GM21367 (cell line): ENCODE data around the gene UBE2C.
"Not testable (repeated sequence)": the region's sequence is repeated elsewhere in the genome, so short reads cannot be mapped to it uniquely, and the experiment has no call there.

Experiments used
- ATAC-seq: cut with Tn5 transposase; IDR thresholded peaks from one replicate; pipeline ENCODE4 v1.9.1; 2021; ENCODE audit not compliant: unreplicated experiment

The UBE2C gene

DNA sequence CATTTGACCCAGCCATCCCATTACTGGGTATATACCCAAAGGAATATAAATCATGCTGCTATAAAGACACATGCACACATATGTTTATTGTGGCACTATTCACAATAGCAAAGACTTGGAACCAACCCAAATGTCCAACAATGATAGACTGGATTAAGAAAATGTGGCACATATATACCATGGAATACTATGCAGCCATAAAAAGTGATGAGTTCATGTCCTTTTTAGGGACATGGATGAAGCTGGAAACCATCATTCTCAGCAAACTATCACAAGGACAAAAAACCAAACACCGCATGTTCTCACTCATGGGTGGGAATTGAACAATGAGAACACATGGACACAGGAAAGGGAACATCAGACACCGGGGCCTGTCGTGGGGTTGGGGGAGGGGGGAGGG is 14.5 kb upstream of the UBE2C start:
- ATAC-seq = not testable (repeated sequence)

DNA sequence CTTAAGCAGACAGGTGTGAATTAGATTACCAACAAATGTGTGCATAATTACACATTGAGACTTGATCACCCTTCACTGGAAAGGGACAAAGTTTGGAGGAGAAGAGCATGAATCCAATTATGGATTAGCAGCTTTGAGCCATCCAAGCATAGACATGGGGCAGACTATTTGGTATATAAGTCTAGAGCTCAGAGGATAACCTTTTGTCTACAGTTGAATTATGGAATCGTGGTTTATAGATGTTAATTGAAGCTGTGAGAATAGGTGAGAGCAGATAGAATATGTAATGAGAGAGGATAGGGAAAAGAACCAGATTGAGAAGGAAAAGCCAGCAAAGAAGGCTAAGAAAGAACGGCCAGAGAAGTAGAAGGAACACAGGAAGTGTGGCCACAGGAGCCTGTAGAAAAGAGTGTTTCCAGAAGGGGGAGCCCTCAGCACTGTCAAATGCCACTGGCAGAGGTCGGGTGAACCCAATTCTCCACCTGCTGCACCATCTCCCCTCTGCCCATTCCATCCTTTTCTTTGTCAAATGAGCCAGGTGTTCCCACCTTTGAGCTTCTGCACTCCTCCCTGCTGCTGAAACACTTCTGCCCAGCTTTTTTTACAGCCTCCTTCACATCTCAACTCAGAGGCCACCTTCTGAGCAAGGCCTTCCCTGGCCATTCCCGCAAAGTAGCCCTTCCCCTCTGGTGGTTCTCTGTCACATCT is 13.4 kb upstream of the UBE2C start:
- no peak for ATAC-seq

DNA sequence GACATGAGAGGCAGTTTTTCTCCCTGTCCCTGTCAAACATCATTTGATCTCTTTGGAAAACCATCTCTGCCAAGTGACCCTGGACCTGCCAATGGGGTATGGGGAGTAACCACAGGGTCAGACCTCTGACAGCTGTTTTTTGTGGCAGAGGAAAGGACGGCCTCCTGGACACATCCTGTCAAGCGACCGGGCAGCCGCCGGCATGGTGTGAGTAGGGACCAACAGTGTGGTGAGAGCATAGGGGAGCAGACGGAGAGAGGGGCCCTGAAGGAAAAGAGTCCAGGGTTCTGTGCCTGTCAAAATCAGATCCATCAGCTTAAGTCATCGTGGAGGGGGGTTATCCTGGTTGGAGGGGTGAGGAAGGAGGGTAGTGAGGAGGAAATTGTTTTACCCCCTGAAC is 10.6 kb upstream of the UBE2C start:
- ATAC-seq = no peak

DNA sequence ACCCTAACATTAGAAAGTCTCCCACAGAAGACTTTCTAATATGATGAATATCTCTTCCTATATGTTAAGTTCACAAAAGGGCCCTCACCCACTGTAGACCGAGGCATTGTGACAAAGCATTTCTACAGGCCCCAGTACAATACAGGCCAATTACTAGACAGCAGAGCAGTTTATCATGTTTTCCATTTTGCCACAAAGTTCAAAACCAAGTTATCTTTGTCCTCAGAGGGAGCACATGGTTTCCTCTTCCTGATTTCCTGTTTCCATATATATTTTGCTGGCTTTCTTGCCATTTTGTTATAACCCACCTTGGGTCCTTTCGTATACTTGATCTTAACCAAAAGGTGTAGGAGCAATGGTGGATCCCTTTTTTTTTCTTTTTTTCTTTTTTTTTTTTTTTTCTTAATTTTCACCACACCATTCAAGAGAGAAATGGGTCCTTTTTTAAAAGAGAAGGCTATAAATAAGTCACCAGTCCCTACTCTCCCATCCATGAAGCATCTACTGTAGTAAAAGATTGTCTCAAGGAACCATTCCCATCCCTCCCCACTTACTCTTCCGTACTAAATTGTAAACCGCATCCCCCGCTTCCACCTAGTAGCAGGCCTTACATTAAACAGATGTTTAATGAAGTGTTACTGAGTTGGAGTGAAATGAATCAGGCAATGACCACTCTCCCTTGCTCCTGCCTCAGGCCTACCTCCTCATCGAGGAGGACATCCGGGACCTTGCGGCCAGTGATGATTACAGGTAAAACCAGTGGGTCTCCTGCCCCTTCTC is 2.1 kb upstream of the UBE2C start:
- no peak for ATAC-seq

DNA sequence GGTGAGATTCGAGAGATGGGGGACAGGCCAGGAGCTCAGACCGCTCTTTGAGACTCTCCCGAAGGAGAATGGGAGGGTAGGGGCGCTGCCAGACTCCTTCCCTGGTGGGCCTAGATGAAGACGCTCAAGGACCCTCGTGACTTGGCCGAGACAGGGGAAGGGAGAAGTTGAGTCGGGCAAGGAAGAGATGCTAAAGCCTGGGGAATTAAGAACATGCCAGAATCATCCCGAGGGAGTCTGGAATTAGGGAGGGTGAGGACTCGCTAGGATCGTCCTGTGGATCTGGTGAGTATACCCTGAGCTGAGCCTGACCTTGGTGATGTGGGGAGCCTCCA is 529 bp downstream of the UBE2C start:
- no peak for ATAC-seq

DNA sequence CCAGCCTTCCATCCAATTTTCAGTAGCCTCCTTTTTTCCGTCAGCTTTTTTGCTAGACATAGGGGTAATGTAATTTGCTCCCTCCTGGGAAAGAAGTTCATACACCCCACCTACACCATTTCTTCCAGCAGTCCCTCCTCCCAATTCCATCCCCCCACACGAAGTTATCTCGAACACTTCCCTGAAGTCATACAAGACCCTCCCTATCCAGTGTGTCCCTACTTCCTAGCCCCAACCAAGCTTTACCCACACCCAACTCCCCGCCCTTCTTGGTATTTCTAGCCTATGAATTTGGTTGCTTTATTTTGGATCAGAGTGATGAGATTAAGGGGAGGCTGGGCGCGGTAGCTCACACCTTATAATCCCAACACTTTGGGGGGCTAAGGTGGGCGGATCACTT is 1.0 kb downstream of the UBE2C start:
- ATAC-seq = no peak

DNA sequence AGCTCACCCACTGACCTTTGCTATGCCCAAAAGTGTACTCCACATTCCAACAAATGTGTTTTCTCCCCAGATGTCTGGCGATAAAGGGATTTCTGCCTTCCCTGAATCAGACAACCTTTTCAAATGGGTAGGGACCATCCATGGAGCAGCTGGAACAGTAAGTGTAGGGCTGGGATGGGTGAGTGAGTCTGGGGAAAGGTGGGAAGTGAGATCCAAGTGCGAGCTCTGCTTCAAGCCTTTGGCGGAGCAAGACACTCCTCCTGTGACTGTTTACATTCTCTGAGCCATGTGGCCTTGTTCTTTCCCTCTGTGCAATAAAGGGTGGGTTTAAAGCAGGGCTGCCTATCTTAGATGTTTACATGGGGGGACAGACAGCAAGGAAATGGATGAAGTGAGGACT is 1.9 kb downstream of the UBE2C start:
- ATAC-seq = no peak

DNA sequence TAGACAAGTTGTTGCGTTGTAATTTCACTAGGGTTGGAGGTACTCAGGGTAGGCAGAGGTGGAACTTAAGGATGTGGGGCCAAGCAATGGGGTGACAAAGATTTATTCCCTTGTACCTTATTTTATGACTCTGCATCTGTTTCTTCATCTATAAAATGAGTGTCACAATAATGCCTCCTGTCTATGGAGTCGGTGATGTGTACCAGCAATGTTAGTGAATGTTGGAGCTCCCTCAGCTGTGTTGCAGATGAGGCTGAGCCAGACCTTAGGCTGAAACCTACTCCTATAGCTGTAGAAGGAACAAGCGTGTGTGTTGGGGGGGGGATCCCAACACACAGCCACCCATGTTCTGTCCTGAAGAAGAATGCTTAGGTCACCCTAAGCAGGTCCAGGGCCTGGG is 4.5 kb downstream of the UBE2C start:
- ATAC-seq = no peak

DNA sequence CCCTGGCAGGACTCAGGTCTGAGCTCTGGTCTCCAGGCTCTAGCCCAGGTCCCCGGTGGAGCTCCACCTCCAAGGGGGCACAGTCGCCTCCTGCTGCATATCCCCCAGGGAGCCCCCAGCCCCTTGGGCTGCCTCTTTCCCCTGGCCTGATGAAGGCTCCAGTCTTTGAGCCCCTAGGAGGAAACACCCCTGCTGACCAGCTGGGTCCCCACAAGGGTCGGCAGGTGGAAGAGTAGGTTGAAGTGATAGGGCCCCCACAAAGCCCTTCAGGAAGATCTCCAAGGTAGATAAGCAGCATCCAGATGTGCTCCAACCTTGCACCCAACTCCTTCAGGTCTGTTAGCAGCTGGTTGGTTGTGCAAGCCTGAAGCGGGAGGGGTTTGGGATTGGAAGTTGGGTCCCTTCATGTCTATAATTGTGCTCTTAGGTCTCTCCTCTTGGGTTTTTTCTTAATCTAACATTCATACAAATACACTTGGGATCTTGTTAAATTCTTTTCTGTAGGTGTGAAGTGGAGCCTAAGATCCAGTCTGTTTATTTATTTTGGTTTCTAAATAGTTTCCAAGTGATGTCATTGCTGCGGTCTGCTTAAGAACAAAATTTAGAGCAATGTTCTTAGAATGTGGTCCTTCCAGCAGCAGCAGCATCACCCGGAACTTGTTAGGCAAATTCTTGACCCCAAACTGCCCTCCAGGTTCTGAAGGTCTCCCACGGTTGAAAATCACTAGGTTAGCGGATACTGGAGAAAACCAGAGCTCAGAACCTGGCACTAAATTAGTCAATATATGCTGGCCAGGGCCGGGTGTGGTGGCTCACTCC is 5.1 kb downstream of the UBE2C start:
- no peak for ATAC-seq

DNA sequence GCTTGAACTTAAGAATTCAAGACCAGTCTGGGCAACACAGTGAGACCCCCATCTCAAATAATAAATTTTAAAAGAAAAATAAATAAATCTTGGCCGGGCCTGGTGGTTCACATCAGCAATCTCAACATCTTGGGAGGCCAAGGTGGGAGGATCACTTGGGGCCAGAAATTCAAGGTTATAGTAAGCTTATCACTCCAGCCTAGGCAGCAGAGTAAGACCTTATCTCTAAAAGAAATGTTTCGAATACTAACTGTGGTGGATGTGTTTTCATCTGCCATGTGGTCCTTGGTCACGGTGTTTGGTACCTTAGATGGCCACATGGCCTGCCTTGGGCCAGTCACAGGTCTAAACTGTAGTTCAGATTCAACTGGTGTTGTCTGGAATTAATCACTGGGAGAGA is 5.8 kb downstream of the UBE2C start:
- no peak for ATAC-seq

DNA sequence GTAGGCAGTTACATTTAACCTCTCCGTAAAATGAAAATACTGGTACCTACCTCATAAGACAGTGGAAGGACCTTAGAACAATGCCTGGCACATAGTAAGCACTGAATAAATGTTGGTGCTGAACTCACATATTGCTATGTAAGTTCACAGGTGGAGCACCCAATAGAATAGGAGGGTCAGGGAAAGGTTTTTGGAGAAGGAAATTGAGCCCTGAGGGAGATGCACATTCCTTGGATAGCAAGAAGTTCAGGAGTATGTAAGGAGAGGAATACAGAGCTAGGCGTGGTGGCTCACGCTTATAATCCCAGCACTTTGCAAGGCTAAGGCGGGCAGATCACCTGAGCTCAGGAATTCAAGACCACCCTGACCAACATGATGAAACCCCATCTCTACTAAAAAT is 7.0 kb downstream of the UBE2C start:
- ATAC-seq = no peak

DNA sequence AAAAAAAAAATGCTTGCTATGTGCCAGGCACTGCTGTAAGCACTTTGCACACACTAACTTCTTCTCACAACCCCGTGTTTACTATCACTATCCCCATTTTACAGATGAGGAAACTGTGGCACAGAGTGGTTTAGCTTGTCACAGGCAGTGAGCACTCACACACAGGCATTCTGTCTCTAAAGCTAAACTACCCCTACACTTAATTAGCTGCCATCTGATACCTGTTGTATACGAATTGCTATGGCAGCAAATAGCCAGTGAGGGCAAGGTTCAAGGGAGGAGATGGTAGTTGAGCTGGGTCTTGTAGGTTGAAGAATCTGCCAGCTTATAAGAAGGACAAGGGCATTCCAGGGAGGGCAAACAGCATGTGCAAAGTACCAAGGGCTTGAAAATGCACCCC is 9.5 kb downstream of the UBE2C start:
- ATAC-seq = no peak

DNA sequence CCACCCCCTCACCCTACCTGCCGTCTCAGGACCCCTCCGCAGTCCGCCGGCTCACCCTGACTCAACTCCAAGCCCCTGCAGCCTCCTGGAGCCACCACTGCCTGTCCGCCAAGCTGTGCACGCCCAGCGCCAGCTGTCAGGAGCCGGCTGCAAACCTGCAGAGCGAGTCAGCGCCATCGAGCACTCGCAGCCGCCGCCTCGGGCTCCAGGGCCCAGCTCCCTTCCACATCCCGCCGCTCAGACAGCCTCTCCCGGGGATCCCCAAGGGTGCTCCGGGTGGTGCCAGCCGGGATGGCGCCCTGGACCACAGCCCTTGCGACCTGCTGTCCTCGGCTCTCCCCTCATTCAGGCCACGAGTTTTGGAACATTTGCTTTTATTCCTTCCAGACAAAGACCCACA is 10.4 kb downstream of the UBE2C start:
- ATAC-seq = no peak

DNA sequence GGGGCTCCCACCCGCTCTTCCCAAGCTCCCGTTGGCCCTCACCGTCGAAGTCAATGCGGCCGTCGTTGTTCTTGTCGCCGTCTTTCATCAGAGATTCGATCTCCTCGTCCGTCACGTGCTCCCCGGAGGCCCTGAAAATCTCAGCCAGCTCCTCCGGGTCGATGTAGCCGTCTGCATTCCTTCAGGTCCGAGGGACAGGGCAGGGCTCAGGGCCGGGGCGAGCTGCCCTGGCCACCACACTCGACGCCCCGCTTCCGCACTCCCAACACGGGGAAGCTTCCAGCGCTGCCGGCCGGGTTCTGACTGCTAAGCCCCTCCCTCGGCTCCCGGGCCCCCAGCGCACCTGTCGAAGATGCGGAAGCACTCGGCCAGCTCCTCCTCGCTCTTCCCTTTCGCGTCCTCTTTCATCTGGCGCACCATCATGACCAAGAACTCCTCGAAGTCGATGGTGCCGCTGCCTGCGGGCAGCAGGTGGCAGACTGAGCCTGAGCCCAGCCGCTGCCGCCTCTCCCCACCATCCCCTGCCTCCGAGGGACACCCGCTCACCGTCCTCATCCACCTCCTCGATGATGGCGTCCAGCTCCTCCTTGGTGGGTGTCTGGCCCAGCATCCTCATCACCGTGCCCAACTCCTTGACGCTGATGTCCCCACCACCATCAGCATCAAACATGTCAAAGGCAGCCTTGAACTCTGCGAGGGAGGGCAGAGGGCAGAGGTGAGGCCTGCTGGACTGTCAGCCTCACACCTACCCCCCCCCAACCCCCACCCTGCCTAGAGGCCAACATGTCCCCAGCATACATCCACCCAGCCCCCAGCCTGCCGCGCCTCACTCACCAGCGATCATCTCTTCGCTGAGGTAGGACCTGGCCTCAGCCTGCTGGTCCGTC is 11.7 kb downstream of the UBE2C start:
- no peak for ATAC-seq

DNA sequence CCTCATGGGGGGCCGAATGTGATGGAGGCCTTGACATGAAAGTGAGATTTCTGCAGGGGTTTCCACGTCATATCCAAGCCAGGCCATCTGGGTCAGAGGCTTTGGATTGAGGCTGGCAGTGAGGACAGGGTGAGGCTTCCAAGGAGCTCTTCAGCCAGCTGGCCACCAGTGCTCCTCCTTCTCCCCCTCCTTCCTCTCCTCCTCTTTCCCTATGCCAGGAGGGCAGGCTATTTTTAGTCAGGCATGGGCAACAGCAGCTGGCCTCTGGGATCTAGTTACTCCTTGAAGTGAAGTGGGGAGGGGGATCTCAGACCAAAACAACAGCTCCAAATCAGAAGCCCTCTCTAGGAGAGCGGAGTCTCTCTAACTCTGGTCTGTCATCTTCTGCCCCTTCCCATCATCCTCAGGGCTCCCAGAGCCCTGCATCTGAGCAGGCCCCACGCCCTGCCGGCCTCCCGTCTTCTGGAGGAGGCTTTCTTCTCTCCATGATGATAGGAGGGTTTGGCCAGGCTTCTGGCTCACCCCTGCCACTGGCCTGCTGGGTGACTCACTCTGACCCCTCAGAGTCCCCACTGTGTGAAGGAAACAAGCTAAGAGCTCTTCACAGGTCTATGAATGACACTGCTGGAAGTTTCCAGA is 14.1 kb downstream of the UBE2C start:
- ATAC-seq = no peak

DNA sequence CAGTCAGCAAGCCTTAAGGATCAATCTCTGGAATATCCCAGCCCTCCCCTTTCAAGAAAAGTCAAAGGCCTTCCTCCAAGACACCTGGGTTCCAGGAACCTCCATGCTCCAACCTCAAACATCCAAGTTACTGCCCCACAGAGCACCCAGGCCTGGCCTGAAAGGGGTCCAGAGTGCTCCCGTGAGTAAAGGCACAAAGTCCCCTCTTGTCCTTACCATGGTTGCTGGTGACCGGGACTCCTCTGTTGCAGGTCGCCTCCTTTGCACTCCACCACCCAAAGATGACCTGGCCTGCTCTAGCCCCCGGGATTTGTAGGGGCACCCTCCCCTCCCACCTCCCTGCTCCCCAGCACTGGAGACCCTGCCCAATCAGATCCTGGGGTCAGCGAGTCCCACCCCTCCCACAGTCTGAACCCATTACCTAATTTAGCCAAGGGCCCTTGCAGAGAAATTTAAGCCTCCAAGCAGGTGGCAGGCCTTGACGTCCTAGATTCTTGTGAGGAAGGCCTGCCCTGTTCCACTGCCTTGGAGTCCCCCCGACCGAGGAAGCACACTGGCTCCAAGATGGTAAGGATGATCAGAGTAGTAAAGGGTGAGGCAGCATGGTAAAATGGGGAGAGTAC is 14.7 kb downstream of the UBE2C start, which contains the start of gene TNNC2:
Gene TNNC2, minus strand, starts transcription at position 283 of the 623 bp plus-strand sequence. Its CDS starts 64 bp downstream, at position 219.
- no peak for ATAC-seq

DNA sequence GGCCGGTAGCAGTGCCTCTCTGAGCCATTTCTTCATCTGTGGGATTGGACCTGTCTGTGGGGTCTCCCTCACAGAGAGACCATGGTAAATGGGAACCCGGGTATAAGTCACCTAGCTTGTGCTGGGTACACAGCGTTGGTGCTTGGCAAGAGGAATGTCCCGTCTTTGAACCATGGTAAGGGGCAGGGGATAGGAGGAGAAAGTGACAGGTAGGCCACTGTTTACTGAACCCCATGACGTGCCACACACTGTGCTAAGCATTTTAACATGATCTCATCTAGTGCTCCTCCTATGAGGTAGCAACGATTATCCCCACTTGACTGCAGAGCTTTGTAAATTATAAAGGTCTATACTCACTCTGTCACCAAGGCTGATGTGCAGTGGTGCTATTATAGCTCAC is 15.3 kb downstream of the UBE2C start:
- ATAC-seq = no peak

DNA sequence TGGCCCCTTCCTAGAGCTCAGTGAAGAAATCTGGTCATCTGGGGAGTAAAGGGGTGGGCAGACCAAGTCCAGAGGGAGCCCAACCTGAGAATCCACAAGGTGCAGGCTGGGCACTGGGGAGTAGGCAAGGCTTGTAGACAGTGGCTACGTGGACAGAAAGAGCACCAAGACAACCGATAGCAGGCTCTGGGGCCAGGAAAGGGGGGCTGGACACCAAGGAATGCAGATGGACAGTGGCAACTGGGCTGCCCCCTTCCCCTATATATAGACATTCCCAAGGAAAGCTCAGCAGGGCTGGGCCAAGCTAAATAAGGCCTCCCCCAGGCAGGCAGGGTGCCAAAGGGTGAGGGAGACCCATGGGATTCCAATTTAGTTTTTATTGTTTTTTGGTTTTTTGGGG is 16.1 kb downstream of the UBE2C start:
- no peak for ATAC-seq

DNA sequence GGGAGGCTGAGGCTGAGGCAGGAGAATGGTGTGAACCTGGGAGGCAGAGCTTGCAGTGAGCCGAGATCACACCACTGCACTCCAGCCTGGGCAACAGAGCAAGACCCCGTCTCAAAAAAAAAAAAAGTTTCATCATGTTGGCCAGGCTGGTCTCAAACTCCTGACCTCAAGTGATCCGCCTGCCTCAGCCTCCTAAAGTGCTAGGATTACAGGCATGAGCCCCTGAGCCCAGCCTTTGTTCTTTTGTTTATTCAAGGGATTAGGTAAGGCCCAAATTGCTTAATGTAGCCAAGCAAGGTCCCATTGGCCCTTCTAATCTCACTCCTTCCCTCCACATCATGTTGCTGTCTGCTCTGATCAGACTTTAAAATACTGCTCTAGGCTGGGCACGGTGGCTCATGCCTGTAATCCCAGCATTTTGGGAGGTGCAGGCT is 17.2 kb downstream of the UBE2C start:
- not testable (repeated sequence) for ATAC-seq

DNA sequence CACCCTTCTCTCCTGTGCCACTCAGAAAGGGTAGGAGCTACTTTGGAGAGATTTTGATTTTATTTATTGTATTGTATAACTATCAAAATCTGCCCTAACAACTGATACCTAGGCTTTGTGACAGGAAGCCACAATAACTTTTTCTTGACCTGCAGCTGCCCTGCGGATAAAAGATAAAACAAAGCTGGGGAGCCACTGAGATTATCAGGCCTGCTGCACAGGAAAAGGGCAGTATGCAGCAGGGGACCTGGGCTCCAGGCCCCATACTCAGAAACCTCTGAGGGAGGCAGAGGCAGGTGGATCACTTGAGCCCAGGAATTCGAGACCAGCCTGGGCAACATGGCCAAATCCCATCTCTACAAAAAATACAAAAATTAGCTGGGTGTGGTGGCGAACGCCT is 20.2 kb downstream of the UBE2C start:
- no peak for ATAC-seq
